DMS 273 (cell line): Measurements from ENCODE around the gene DOCK8.
"Not testable (repeated sequence)": the region's sequence is repeated elsewhere in the genome, so short reads cannot be mapped to it uniquely, and the experiment has no call there.

Experiments
- DNase-seq: peaks from one replicate; lab custom pipeline; 2025; ENCODE audit not compliant: unreplicated experiment; lab: John Stamatoyannopoulos, UW

Gene DOCK8

GRCh38 chr9:224582-225520 is 10.2 kb downstream of the DOCK8 start:
- peak; percentile 8 for DNase-seq

DNA sequence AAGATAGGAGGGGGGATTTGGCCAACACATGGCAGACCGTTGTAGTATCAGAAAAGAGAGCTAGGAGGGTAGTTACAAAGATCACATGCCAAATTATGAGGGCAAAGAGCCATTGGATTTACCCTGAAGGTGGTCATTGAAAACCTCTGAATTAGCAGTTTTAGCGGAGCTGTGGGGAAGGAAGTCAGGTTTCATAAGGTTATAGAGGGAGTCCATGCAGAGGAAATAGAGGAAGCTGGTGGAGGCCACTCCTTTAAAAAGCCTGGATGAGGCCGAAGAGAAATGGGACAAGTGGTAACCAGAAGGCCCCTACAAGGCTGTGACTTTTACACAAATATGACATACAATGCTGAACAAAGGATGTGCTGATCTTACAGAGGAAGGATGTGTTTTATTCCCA is 13.2 kb downstream of the DOCK8 start:
- DNase-seq = no peak

GRCh38 chr9:228929-229695 is 14.4 kb downstream of the DOCK8 start:
- DNase-seq = no peak

DNA sequence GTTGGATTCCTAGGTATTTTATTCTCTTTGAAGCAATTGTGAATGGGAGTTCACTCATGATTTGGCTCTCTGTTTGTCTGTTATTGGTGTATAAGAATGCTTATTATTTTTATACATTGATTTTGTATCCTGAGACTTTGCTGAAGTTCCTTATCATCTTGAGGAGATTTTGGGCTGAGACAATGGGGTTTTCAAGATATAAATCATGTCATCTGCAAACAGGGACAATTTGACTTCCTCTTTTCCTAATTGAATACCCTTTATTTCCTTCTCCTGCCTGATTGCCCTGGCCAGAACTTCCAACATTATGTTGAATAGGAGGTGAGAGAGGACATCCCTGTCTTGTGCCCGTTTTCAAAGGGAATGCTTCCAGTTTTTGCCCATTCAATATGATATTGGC is 17.0 kb downstream of the DOCK8 start:
- DNase-seq = not testable (repeated sequence)

DNA sequence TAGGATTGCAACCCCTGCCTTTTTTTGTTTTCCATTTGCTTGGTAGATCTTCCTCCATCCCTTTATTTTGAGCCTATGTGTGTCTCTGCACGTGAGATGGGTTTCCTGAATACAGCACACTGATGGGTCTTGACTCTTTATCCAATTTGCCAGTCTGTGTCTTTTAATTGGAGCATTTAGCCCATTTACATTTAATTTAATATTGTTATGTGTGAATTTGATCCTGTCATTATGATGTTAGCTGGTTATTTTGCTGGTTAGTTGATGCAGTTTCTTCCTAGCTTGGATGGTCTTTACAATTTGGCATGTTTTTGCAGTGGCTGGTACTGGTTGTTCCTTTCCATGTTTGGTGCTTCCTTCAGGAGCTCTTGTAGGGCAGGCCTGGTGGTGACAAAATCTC is 19.0 kb downstream of the DOCK8 start:
- not testable (repeated sequence) for DNase-seq

GRCh38 chr9:237141-237857 is 22.6 kb downstream of the DOCK8 start:
- no peak for DNase-seq

DNA sequence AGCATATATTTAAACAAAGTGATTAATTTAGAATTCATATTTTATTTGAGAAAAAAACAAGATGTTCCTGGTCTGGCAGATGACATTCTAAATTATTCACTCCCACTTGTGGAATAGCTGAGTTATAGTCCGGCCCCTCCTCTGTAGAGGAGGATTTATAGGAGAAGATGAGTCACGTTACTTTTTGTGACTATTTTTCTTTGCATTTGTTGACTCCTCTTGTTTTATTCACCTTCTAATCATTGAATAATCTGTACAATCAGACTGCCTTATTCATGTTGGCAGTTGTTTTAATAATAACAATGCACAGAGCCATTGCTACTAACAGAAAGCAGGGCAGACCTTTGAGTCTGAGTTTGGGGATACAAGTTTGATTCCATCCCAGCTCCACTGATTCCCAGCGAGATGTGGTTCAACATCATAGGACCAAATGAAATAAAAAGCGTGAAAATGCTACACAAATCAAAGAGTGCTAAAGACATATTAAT is 23.2 kb downstream of the DOCK8 start:
- DNase-seq = no peak

DNA sequence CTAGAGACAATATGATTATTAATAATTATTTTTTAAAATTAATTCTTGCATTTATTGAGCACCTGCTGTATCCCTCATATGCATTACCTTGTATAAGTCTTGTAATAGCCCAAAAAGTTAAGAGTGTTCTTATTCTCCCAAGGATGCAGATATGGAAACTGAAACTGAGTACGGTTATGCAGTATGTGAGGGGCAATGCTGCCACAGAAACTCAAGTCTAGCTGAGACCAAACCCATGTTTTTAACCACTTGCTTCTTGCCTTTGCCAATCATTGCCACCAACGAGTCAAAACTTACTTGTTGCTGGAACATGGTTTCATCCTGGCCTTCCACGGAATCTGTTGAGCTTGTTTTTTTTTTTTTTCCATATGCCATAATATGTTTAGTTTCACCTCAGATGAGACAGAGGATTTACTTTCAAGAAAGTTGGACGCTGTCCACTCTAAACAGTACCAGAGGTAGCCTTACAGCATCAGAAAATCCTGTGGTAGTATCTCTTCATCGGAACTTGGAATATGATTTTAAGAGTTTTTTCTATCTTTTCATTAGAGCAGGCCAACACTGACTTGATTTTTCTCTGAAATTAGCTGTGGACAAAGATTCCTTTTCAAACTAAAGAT is 27.9 kb downstream of the DOCK8 start:
- DNase-seq = no peak

DNA sequence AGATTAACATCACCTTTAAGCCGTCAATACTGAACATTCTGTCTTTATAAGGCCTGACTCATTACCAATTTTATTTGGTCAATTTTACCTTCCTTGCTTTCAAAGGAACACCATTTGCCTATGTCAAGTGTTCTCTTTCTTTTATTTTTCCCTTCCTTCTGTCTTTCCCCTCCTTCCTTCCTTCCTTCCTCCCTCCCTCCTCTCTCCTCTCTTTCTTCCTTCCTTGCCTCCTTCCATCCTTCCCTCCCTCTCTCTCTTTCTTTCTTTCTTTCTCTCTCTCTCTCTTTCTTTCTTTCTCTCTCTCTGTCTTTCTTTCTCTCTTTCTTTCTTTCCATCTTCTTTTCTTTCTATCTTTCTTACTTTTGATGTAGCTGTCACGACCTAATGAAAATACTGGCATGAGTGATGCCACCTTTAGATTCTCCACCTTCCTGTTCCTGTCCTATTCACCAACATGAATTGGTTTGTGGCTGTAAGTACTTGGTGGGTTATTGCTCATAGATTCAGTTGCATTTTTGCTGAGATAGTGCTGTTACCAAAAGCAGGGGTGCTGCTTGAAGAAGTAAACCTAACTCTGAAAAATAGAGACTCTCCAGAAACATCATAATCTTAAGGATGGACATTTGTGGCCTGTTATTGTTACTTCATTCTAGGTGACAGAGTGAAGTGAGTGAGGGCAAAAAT is 33.8 kb downstream of the DOCK8 start:
- DNase-seq = no peak

GRCh38 chr9:249025-249424 is 34.4 kb downstream of the DOCK8 start:
- no peak for DNase-seq

DNA sequence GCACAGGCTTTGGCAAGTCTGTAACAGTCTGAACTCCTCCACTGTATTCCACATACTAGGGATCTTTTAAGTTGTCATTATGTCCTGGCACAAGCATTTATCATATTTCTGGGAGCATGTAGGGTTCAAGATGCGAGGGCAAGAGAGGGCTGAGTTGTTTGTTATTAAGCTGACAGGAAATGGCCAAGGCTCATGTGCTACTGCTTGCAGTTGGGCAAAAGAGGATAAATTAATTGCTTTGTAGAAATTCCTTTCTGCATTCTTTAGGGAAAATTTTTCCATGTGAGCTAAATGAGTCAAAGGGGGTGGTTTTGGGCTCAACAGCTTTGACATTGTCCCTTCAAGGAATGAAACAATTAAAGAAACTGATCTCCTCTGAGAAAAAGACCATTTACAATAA is 35.4 kb downstream of the DOCK8 start:
- DNase-seq = no peak

DNA sequence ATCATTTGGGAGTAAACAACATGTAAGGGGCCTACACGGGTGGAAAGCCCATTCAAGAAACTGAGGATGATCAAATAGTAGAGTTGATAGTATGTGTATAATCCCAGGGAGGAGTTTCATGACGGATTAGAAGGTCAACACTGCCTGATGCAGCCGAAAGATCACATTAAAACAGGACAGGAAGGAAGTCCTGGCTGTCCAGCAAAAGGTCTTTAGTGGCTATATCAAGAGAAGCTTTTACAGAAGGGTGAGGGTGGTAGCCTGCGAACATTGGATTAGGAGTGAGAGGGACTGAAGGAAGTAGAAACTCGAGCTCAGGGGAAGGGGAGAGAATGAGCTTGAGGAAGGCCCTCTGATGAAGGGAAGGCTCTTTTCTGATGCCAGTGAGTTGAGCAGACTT is 36.0 kb downstream of the DOCK8 start:
- no peak for DNase-seq

GRCh38 chr9:251398-251797 is 36.7 kb downstream of the DOCK8 start:
- DNase-seq = no peak

DNA sequence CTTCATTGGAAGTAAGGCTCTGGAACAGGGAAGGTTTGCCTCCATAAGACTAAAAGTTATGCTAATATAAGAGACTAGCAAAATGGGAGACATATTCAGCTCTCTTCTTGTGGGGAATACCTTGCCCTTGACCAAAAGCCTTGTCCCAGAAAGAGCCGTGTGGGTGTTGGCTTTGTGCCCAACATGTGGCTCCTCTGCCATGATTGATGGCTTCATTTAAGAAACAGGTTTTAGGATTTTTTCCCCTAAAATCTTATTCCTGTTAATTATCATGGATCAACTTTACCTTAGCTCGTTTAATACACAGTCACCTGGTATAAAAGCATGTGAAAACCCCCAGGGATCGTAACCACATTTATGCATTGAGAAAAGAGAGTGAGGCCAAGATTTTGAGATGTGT is 38.9 kb downstream of the DOCK8 start:
- no peak for DNase-seq

- no peak for DNase-seq
These were observed 39.9 kb downstream of the DOCK8 start for GRCh38 chr9:254516-254915.

- no peak for DNase-seq
These were observed 43.3 kb downstream of the DOCK8 start for GRCh38 chr9:257957-258356.

- no peak for DNase-seq
These were observed 45.0 kb downstream of the DOCK8 start for GRCh38 chr9:259405-260404.

- DNase-seq = no peak
These were observed 49.6 kb downstream of the DOCK8 start for GRCh38 chr9:264231-264630.

DNA sequence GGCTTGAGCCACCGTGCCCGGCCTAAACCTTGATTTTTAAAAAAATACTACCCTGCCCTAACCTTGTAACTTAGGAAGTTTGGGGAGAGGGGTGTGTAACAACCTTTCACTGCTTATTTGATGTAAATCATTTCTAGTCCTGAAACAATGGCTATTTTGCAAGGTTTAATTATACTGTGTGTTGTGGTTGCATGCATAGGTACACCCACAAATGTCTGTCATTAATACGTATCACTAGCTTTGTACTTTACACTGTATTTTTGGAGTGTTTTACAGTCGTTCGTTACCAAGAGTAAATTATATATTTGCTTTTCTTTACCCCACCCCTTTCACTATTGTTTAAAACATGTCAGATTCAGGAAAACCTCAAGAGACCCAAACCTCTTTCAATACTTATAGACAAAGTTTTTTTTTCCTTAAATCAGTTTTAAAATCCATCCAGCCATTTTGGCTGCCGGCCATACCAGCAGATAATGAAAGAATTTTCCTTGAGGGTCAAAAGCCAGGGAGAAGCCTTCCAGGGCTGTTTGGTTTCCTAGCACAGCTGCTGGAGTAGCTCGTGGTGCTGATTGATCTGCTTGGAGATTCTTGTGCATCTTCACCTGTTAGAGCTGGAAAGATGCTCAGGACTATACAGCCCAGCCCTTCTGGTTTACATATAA is 50.7 kb downstream of the DOCK8 start:
- no peak for DNase-seq
